Thoracic aorta (tissue), 2 donors: Measurements from ENCODE around the gene FHIT. TPM values are rescaled to one million over a fixed set of nuclear protein-coding genes. Genes with fewer than 3 reads are reported as not detected.
"Not testable (repeated sequence)": the region's sequence is repeated elsewhere in the genome, so short reads cannot be mapped to it uniquely, and the experiment has no call there.

Source experiments
- ATAC-seq: fragments of 150-250 bp; one replicate; pipeline ENCODE4 v1.8.0; 2017; ENCODE audit warnings: low read depth; ENCODE audit not compliant: insufficient number of reproducible peaks, low FRiP score
- DNase-seq: peaks from one replicate; pipeline ENCODE4 v3.0.0-alpha.2; 2020; ENCODE audit warnings: low spot score
- H3K27ac ChIP-seq, 2 donors: fragments of 200-600 bp; sonication (generic); 1 replicate in 1 of 2; 2 replicates in 1 of 2; pipeline ENCODE4 v1.5.1; 2016; ENCODE audit warnings: mild to moderate bottlenecking in 2 of 2, moderate library complexity in 2 of 2
- H3K27me3 ChIP-seq: fragments of 200-600 bp; sonication (generic); replicated peaks from 2 replicates; pipeline ENCODE4 v1.6.0; 2016; ENCODE audit warnings: mild to moderate bottlenecking; ENCODE audit not compliant: insufficient read depth
- H3K36me3 ChIP-seq: fragments of 200-600 bp; sonication (generic); one replicate; pipeline ENCODE4 v1.5.1; 2016
- H3K4me1 ChIP-seq, 2 donors: fragments of 200-600 bp; sonication (generic); 1 replicate in 1 of 2; 2 replicates in 1 of 2; pipeline versions ENCODE4 v1.5.1 to v1.6.0; 2016; ENCODE audit warnings: low read depth in 2 of 2, mild to moderate bottlenecking in 1 of 2; ENCODE audit not compliant: control insufficient read depth in 1 of 2
- H3K4me3 ChIP-seq: fragments of 200-600 bp; sonication (generic); 2 replicates; pipeline ENCODE4 v1.5.1; 2016; ENCODE audit warnings: mild to moderate bottlenecking
- H3K9me3 ChIP-seq: fragments of 200-600 bp; sonication (generic); 2 replicates; pipeline ENCODE4 v1.5.1; 2016
- CTCF ChIP-seq: fragments of 200-600 bp; sonication (generic); IDR thresholded peaks from one replicate; pipeline ENCODE4 v1.5.1; 2019; ENCODE audit warnings: antibody characterized with exemption
- total RNA-seq, 2 donors: library from RNA; depleted of rRNA; stranded (reverse); fragments of >200 nt; gene quantifications; one replicate each; pipeline versions ENCODE4 v1.1.0 to v1.2.3, GENCODE V29; 2016

Gene FHIT
- total RNA-seq, 2 donors from 2014 or later, result 2.0 to 2.3 TPM

GRCh38 chr3:61018807-61019206 lies 232.4 kb downstream of the FHIT start:
- ATAC-seq (no peak), DNase-seq (no peak)
- H3K9me3 ChIP-seq, result no peaks in the 10 kb centered on the region
- no peak for TF ChIP-seq CTCF
- no peak overlapping the region for H3K27ac ChIP-seq
- no peak overlapping the region for H3K4me3 ChIP-seq
- no peaks in the 10 kb centered on the region for H3K4me1 ChIP-seq
- H3K27me3 ChIP-seq, result no peaks in the 10 kb centered on the region
- no peaks in the 10 kb centered on the region for H3K36me3 ChIP-seq

GRCh38 chr3:61017028-61017427 lies 234.2 kb downstream of the FHIT start:
- not testable (repeated sequence) for H3K9me3 ChIP-seq, H3K27ac ChIP-seq, H3K4me3 ChIP-seq, ATAC-seq, DNase-seq, H3K27me3 ChIP-seq, H3K36me3 ChIP-seq, H3K4me1 ChIP-seq

GRCh38 chr3:61015859-61016258 lies 235.4 kb downstream of the FHIT start:
- no peaks in the 10 kb centered on the region for H3K4me1 ChIP-seq
- no peaks in the 10 kb centered on the region for H3K27me3 ChIP-seq
- ATAC-seq (no peak), DNase-seq (no peak)
- no peak overlapping the region for H3K4me3 ChIP-seq
- no peaks in the 10 kb centered on the region for H3K36me3 ChIP-seq
- H3K27ac ChIP-seq, result no peak overlapping the region
- no peak for TF ChIP-seq CTCF
- no peaks in the 10 kb centered on the region for H3K9me3 ChIP-seq

GRCh38 chr3:61015408-61015807 lies 235.8 kb downstream of the FHIT start:
- no peak for TF ChIP-seq CTCF
- no peak for ATAC-seq
- Histone ChIP-seq H3K27me3 (no peaks in the 10 kb centered on the region), H3K9me3 (no peaks in the 10 kb centered on the region), H3K4me3 (no peak overlapping the region), H3K27ac (no peak overlapping the region), H3K36me3 (no peaks in the 10 kb centered on the region), H3K4me1 (no peaks in the 10 kb centered on the region)
- DNase-seq, result no peak

- Histone ChIP-seq H3K36me3 (no peaks in the 10 kb centered on the region), H3K27me3 (no peaks in the 10 kb centered on the region), H3K4me1 (no peaks in the 10 kb centered on the region), H3K27ac (peak overlapping the region in 1 of 2 donors; percentile 5), H3K9me3 (no peaks in the 10 kb centered on the region), H3K4me3 (no peak overlapping the region)
- ATAC-seq, result no peak
- no peak for TF ChIP-seq CTCF
- no peak for DNase-seq
Observed at GRCh38 chr3:61008998-61009380, 242.3 kb downstream of the FHIT start.
